ENCODE data around the gene DOCK1.

DNA sequence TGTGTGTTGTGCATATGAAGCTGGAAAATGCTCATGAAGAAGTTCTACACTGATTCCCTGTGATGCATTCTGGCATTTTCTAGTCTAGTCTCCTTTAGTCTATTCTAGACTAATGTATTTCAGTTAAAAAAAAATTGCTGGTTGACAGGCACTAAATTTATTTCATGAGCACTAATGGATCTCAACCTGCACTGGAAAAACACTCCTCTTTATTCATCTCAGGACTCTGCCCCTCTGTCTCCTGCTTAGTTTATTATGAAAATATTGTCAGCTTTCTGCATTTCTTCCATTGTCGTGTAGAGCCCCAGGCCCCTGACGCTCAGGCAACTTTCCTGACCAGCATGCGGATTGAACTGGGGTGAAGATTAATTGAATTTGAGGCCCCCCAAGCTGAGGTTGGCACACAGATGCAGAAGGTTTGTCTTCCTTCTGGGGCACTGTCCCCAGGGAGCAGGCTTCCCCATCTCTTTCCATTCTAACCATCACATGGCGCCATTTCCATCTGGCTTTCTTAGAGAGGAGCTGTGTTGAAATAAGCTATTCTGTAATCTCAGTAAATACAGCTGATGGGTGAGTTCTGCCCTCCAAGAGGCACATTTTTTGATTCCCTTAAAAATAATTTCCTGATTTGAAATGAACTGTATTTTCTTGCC lies 162.4 kb downstream of the DOCK1 start:
- TF ChIP-seq CTCF (IDR thresholded peaks at IDR 0.05) (no peak), POLR2AphosphoS5 (IDR thresholded peaks at IDR 0.05) (no peak)
